Neural crest cell (in vitro differentiated cells): ENCODE measurements around the gene TGFBR3. TPM values are rescaled to one million over a fixed set of nuclear protein-coding genes. Genes with fewer than 3 reads are reported as not detected.
A peak's percentile ranks its signal among the peaks of the same experiment; 100 is the strongest.

Experiments used
- DNase-seq: peaks from one replicate; pipeline ENCODE4 v3.0.0; 2021; ENCODE audit warnings: low read depth, mixed read lengths, low spot score
- H3K27ac Mint-ChIP-seq: one replicate; pipeline ENCODE4 v1.8.0; 2021; ENCODE audit warnings: mild to moderate bottlenecking, mixed read lengths; ENCODE audit not compliant: unreplicated experiment
- H3K27me3 Mint-ChIP-seq: 2 replicates; pipeline ENCODE4 v1.8.0; 2021; ENCODE audit warnings: low read depth, mild to moderate bottlenecking, mixed read lengths
- H3K36me3 Mint-ChIP-seq: 2 replicates; pipeline ENCODE4 v1.8.0; 2021; ENCODE audit warnings: low read depth, mild to moderate bottlenecking, mixed read lengths
- H3K4me1 Mint-ChIP-seq: 2 replicates; pipeline ENCODE4 v1.8.0; 2021; ENCODE audit warnings: mixed read lengths
- H3K4me3 Mint-ChIP-seq: one replicate; pipeline ENCODE4 v1.8.0; 2021; ENCODE audit warnings: mild to moderate bottlenecking, mixed read lengths
- H3K9me3 Mint-ChIP-seq: 2 replicates; pipeline ENCODE4 v1.8.0; 2021; ENCODE audit warnings: mixed read lengths
- CTCF ChIP-seq: fragments of 200-600 bp; sonication (generic); conservative IDR thresholded peaks from 2 replicates; pipeline ENCODE4 v1.5.0; 2021; ENCODE audit warnings: antibody characterized with exemption, mild to moderate bottlenecking
- total RNA-seq: library from RNA; stranded (reverse); gene quantifications from 2 replicates; pipeline ENCODE4 v1.2.1, GENCODE V29; 2021

The TGFBR3 gene
- total RNA-seq, 1 donor from 2014 or later = 15.1 TPM

GRCh38 chr1:91711504-91712247, 174.3 kb downstream of the TGFBR3 start:
- Mint-ChIP-seq H3K9me3 (no peaks in the 10 kb centered on the region), H3K27ac (no peak overlapping the region), H3K4me1 (peaks cover 19% of the 10 kb centered on the region), H3K4me3 (no peak overlapping the region), H3K36me3 (peaks cover 18% of the 10 kb centered on the region), H3K27me3 (no peaks in the 10 kb centered on the region)
- TF ChIP-seq CTCF = no peak
- DNase-seq = no peak

- H3K27ac Mint-ChIP-seq = peak overlapping the region; percentile 44
- H3K9me3 Mint-ChIP-seq = no peaks in the 10 kb centered on the region
- peaks cover 17% of the 10 kb centered on the region for H3K36me3 Mint-ChIP-seq
- H3K4me1 Mint-ChIP-seq = peaks cover 19% of the 10 kb centered on the region
- no peaks in the 10 kb centered on the region for H3K27me3 Mint-ChIP-seq
- TF ChIP-seq CTCF = no peak
- no peak for DNase-seq
- no peak overlapping the region for H3K4me3 Mint-ChIP-seq
Observed at GRCh38 chr1:91710261-91710660, 175.7 kb downstream of the TGFBR3 start.

GRCh38 chr1:91708691-91709090, 177.3 kb downstream of the TGFBR3 start:
- DNase-seq = no peak

GRCh38 chr1:91707890-91708218, 178.1 kb downstream of the TGFBR3 start:
- H3K36me3 Mint-ChIP-seq = peaks cover 21% of the 10 kb centered on the region
- no peak for DNase-seq
- H3K27me3 Mint-ChIP-seq = no peaks in the 10 kb centered on the region
- no peak for TF ChIP-seq CTCF
- H3K4me3 Mint-ChIP-seq = no peak overlapping the region
- no peak overlapping the region for H3K27ac Mint-ChIP-seq
- no peaks in the 10 kb centered on the region for H3K9me3 Mint-ChIP-seq
- peaks cover 14% of the 10 kb centered on the region for H3K4me1 Mint-ChIP-seq

More at GRCh38 chr1:91708691-91709090, 177.3 kb downstream of the TGFBR3 start:
- peaks cover 18% of the 10 kb centered on the region for H3K36me3 Mint-ChIP-seq
- H3K27ac Mint-ChIP-seq = no peak overlapping the region
- no peaks in the 10 kb centered on the region for H3K27me3 Mint-ChIP-seq
- no peak for TF ChIP-seq CTCF
- peaks cover 19% of the 10 kb centered on the region for H3K4me1 Mint-ChIP-seq
- H3K9me3 Mint-ChIP-seq = no peaks in the 10 kb centered on the region
- H3K4me3 Mint-ChIP-seq = no peak overlapping the region

GRCh38 chr1:91707114-91707889, 178.6 kb downstream of the TGFBR3 start:
- Mint-ChIP-seq H3K4me1 (peaks cover 14% of the 10 kb centered on the region), H3K4me3 (no peak overlapping the region), H3K27me3 (no peaks in the 10 kb centered on the region), H3K9me3 (no peaks in the 10 kb centered on the region), H3K27ac (peak overlapping the region; percentile 8), H3K36me3 (peaks cover 21% of the 10 kb centered on the region)
- TF ChIP-seq CTCF = no peak
- DNase-seq = no peak
